WTC11 (cell line): ENCODE results near the gene CLSTN2. TPM values are rescaled to one million over a fixed set of nuclear protein-coding genes. Genes with fewer than 3 reads are reported as not detected.

Source experiments
- ATAC-seq: fragments of 200-7000 bp; cut with Tn5 transposase; 2 replicates; pipeline ENCODE4 v1.10.0; 2021; ENCODE audit warnings: mild to moderate bottlenecking, moderate library complexity
- CTCF ChIA-PET: fragments of 300-600 bp; sonication (Branson Sonifier 250); formaldehyde crosslinking; loops from one replicate; lab custom pipeline; 2021; ENCODE audit warnings: antibody characterized with exemption; lab: Charles Lee
- POLR2A ChIA-PET: fragments of 350-600 bp; sonication (Branson Sonifier 250); formaldehyde crosslinking; loops from one replicate; lab custom pipeline; 2021; ENCODE audit warnings: antibody characterized with exemption; lab: Charles Lee
- DNase-seq: peaks from one replicate; pipeline ENCODE4 v3.0.0; 2021; ENCODE audit warnings: low spot score
- H3K27ac Mint-ChIP-seq: 2 replicates; pipeline ENCODE4 v1.8.0; 2021; ENCODE audit warnings: mixed read lengths
- H3K27me3 Mint-ChIP-seq: 2 replicates; pipeline ENCODE4 v1.8.0; 2021; ENCODE audit warnings: low read depth, mild to moderate bottlenecking, moderate library complexity, mixed read lengths
- H3K36me3 Mint-ChIP-seq: 2 replicates; pipeline ENCODE4 v1.8.0; 2021; ENCODE audit warnings: mixed read lengths
- H3K4me1 Mint-ChIP-seq: 2 replicates; pipeline ENCODE4 v1.8.0; 2022; ENCODE audit warnings: mixed read lengths
- H3K4me3 Mint-ChIP-seq: 2 replicates; pipeline ENCODE4 v1.8.0; 2021; ENCODE audit warnings: mild to moderate bottlenecking, moderate library complexity, mixed read lengths
- H3K9me3 Mint-ChIP-seq: 2 replicates; pipeline ENCODE4 v1.8.0; 2021; ENCODE audit warnings: mixed read lengths
- AFF4 ChIP-seq: sonication (generic); formaldehyde crosslinking; IDR thresholded peaks from 2 replicates; pipeline ENCODE4 v1.8.1; 2023; ENCODE audit warnings: mild to moderate bottlenecking, missing genetic modification reagents, borderline replicate concordance
- ATF3 ChIP-seq: sonication (generic); formaldehyde crosslinking; conservative IDR thresholded peaks from 2 replicates; pipeline ENCODE4 v1.8.1; 2022; ENCODE audit warnings: mild to moderate bottlenecking, missing genetic modification reagents
- CBFB ChIP-seq: sonication (generic); formaldehyde crosslinking; IDR thresholded peaks from 2 replicates; pipeline ENCODE4 v1.8.1; 2022; ENCODE audit warnings: mild to moderate bottlenecking, low read depth, missing genetic modification reagents
- CDX4 ChIP-seq: fragments of 250-450 bp; sonication (Bioruptor Pico); IDR thresholded peaks from 2 replicates; pipeline ENCODE4 v1.9.0; 2021; ENCODE audit warnings: moderate library complexity, mild to moderate bottlenecking, inconsistent platforms, borderline replicate concordance
- CREB1 ChIP-seq: sonication (generic); formaldehyde crosslinking; IDR thresholded peaks from 2 replicates; pipeline ENCODE4 v1.8.0; 2023; ENCODE audit warnings: mild to moderate bottlenecking, missing genetic modification reagents
- EMX1 ChIP-seq: fragments of 250-450 bp; sonication (Bioruptor Pico); IDR thresholded peaks from 2 replicates; pipeline ENCODE4 v1.8.0; 2021; ENCODE audit warnings: mild to moderate bottlenecking
- ETV6 ChIP-seq: sonication (generic); formaldehyde crosslinking; IDR thresholded peaks from 2 replicates; pipeline ENCODE4 v1.8.1; 2022; ENCODE audit warnings: mild to moderate bottlenecking, missing genetic modification reagents
- FOXK1 ChIP-seq: sonication (generic); formaldehyde crosslinking; IDR thresholded peaks from 2 replicates; pipeline ENCODE4 v1.8.0; 2022; ENCODE audit warnings: mild to moderate bottlenecking, moderate library complexity, missing genetic modification reagents
- GTF2I ChIP-seq: fragments of 250-450 bp; sonication (Bioruptor Pico); conservative IDR thresholded peaks from 2 replicates; pipeline ENCODE4 v1.4.0; 2021; ENCODE audit warnings: mild to moderate bottlenecking
- JUN ChIP-seq: sonication (generic); formaldehyde crosslinking; IDR thresholded peaks from 2 replicates; pipeline ENCODE4 v1.8.0; 2023; ENCODE audit warnings: mild to moderate bottlenecking, missing genetic modification reagents
- KAT7 ChIP-seq: sonication (generic); formaldehyde crosslinking; IDR thresholded peaks from 2 replicates; pipeline ENCODE4 v1.8.1; 2023; ENCODE audit warnings: missing genetic modification reagents, mild to moderate bottlenecking, borderline replicate concordance
- RELA ChIP-seq: sonication (generic); formaldehyde crosslinking; IDR thresholded peaks from 2 replicates; pipeline ENCODE4 v1.8.1; 2022; ENCODE audit warnings: missing genetic modification reagents, mild to moderate bottlenecking, borderline replicate concordance
- SMAD4 ChIP-seq: sonication (generic); formaldehyde crosslinking; IDR thresholded peaks from 2 replicates; pipeline ENCODE4 v1.8.0; 2022; ENCODE audit warnings: mild to moderate bottlenecking, missing genetic modification reagents
- SP1 ChIP-seq: sonication (generic); formaldehyde crosslinking; conservative IDR thresholded peaks from 2 replicates; pipeline ENCODE4 v1.8.1; 2022; ENCODE audit warnings: missing genetic modification reagents
- TEAD1 ChIP-seq: sonication (generic); formaldehyde crosslinking; IDR thresholded peaks from 2 replicates; pipeline ENCODE4 v1.8.0; 2022; ENCODE audit warnings: mild to moderate bottlenecking, missing genetic modification reagents
- TP53 ChIP-seq: sonication (generic); formaldehyde crosslinking; IDR thresholded peaks from 2 replicates; pipeline ENCODE4 v1.8.1; 2023; ENCODE audit warnings: mild to moderate bottlenecking, missing genetic modification reagents
- ZNF121 ChIP-seq: sonication (generic); formaldehyde crosslinking; IDR thresholded peaks from 2 replicates; pipeline ENCODE4 v1.8.0; 2023; ENCODE audit warnings: missing genetic modification reagents
- ZNF219 ChIP-seq: sonication (generic); formaldehyde crosslinking; IDR thresholded peaks from 2 replicates; pipeline ENCODE4 v1.8.0; 2023; ENCODE audit warnings: missing genetic modification reagents, mild to moderate bottlenecking, borderline replicate concordance
- ZNF263 ChIP-seq: sonication (generic); formaldehyde crosslinking; IDR thresholded peaks from 2 replicates; pipeline ENCODE4 v1.8.1; 2022; ENCODE audit warnings: low read depth, mild to moderate bottlenecking, moderate library complexity, missing genetic modification reagents
- ZNF416 ChIP-seq: fragments of 250-450 bp; sonication (Bioruptor Pico); IDR thresholded peaks from 2 replicates; pipeline ENCODE4 v1.9.0; 2021; ENCODE audit warnings: mild to moderate bottlenecking, inconsistent platforms
- total RNA-seq: library from RNA; stranded (reverse); gene quantifications from 3 replicates; pipeline ENCODE4 v1.2.3, GENCODE V29; 2021
- TF ChIP-seq, protein P1 (sequence below): sonication (generic); formaldehyde crosslinking; IDR thresholded peaks from 2 replicates; pipeline ENCODE4 v1.8.1; 2022; ENCODE audit warnings: low read depth, missing genetic modification reagents, borderline replicate concordance
- TF ChIP-seq, protein P2 (sequence below): sonication (generic); formaldehyde crosslinking; IDR thresholded peaks from 2 replicates; pipeline ENCODE4 v1.8.1; 2022; ENCODE audit warnings: missing genetic modification reagents, borderline replicate concordance
- TF ChIP-seq, protein P3 (sequence below): sonication (generic); formaldehyde crosslinking; IDR thresholded peaks from 2 replicates; pipeline ENCODE4 v1.8.0; 2023; ENCODE audit warnings: mild to moderate bottlenecking, missing genetic modification reagents

CLSTN2 gene
- total RNA-seq, 1 experiment from 2014 or later, result 0.35 TPM

GRCh38 chr3:139969386-139969785, 34.4 kb downstream of the CLSTN2 start:
- H3K36me3 Mint-ChIP-seq, result no peaks in the 10 kb centered on the region
- no peak overlapping the region for H3K4me3 Mint-ChIP-seq
- TF ChIP-seq, protein P1, sequence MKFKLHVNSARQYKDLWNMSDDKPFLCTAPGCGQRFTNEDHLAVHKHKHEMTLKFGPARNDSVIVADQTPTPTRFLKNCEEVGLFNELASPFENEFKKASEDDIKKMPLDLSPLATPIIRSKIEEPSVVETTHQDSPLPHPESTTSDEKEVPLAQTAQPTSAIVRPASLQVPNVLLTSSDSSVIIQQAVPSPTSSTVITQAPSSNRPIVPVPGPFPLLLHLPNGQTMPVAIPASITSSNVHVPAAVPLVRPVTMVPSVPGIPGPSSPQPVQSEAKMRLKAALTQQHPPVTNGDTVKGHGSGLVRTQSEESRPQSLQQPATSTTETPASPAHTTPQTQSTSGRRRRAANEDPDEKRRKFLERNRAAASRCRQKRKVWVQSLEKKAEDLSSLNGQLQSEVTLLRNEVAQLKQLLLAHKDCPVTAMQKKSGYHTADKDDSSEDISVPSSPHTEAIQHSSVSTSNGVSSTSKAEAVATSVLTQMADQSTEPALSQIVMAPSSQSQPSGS (CRISPR knock-in tag), result no peak
- TF ChIP-seq TP53 (CRISPR knock-in tag), result no peak
- TF ChIP-seq CREB1 (CRISPR knock-in tag), result no peak
- no peak for TF ChIP-seq ZNF416
- TF ChIP-seq ATF3 (CRISPR knock-in tag), result no peak
- TF ChIP-seq SMAD4, result no peak
- H3K4me1 Mint-ChIP-seq, result no peaks in the 10 kb centered on the region
- H3K9me3 Mint-ChIP-seq, result no peaks in the 10 kb centered on the region
- ChIA-PET CTCF (no interaction called here), POLR2A (no interaction called here)
- ATAC-seq (no peak), DNase-seq (no peak)
- peaks cover 2% of the 10 kb centered on the region for H3K27me3 Mint-ChIP-seq
- H3K27ac Mint-ChIP-seq, result no peak overlapping the region

GRCh38 chr3:139970526-139970925, 35.5 kb downstream of the CLSTN2 start:
- POLR2A ChIA-PET, result no interaction called here
- Mint-ChIP-seq H3K27ac (no peak overlapping the region), H3K36me3 (no peaks in the 10 kb centered on the region), H3K4me1 (no peaks in the 10 kb centered on the region), H3K4me3 (no peak overlapping the region), H3K9me3 (no peaks in the 10 kb centered on the region), H3K27me3 (peaks cover 2% of the 10 kb centered on the region)
- DNase-seq (no peak), ATAC-seq (no peak)
- CTCF ChIA-PET, result no interaction called here
- TF ChIP-seq ZNF263 (CRISPR knock-in tag) (no peak), TEAD1 (CRISPR knock-in tag) (no peak), FOXK1 (CRISPR knock-in tag) (no peak), ZNF219 (CRISPR knock-in tag) (no peak), AFF4 (CRISPR knock-in tag) (no peak), CBFB (CRISPR knock-in tag) (no peak), KAT7 (CRISPR knock-in tag) (no peak), JUN (no peak), CDX4 (no peak), TP53 (CRISPR knock-in tag) (no peak), RELA (CRISPR knock-in tag) (no peak), EMX1 (no peak), ZNF121 (no peak), ETV6 (CRISPR knock-in tag) (no peak), SP1 (CRISPR knock-in tag) (no peak), GTF2I (CRISPR knock-in tag) (no peak)
- TF ChIP-seq, protein P2, sequence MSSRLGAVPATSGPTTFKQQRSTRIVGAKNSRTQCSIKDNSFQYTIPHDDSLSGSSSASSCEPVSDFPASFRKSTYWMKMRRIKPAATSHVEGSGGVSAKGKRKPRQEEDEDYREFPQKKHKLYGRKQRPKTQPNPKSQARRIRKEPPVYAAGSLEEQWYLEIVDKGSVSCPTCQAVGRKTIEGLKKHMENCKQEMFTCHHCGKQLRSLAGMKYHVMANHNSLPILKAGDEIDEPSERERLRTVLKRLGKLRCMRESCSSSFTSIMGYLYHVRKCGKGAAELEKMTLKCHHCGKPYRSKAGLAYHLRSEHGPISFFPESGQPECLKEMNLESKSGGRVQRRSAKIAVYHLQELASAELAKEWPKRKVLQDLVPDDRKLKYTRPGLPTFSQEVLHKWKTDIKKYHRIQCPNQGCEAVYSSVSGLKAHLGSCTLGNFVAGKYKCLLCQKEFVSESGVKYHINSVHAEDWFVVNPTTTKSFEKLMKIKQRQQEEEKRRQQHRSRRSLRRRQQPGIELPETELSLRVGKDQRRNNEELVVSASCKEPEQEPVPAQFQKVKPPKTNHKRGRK (CRISPR knock-in tag), result no peak
- TF ChIP-seq, protein P3, sequence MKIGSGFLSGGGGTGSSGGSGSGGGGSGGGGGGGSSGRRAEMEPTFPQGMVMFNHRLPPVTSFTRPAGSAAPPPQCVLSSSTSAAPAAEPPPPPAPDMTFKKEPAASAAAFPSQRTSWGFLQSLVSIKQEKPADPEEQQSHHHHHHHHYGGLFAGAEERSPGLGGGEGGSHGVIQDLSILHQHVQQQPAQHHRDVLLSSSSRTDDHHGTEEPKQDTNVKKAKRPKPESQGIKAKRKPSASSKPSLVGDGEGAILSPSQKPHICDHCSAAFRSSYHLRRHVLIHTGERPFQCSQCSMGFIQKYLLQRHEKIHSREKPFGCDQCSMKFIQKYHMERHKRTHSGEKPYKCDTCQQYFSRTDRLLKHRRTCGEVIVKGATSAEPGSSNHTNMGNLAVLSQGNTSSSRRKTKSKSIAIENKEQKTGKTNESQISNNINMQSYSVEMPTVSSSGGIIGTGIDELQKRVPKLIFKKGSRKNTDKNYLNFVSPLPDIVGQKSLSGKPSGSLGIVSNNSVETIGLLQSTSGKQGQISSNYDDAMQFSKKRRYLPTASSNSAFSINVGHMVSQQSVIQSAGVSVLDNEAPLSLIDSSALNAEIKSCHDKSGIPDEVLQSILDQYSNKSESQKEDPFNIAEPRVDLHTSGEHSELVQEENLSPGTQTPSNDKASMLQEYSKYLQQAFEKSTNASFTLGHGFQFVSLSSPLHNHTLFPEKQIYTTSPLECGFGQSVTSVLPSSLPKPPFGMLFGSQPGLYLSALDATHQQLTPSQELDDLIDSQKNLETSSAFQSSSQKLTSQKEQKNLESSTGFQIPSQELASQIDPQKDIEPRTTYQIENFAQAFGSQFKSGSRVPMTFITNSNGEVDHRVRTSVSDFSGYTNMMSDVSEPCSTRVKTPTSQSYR (CRISPR knock-in tag), result no peak
